GM18867 (cell line): ENCODE data around the gene RPTOR.

Experiments
- ATAC-seq: cut with Tn5 transposase; IDR thresholded peaks from one replicate; pipeline ENCODE4 v1.9.1; 2021; ENCODE audit warnings: mild to moderate bottlenecking, moderate library complexity; ENCODE audit not compliant: unreplicated experiment

RPTOR gene

GRCh38 chr17:80853076-80853475 is 308.4 kb downstream of the RPTOR start:
- no peak for ATAC-seq

GRCh38 chr17:80854220-80854619 is 309.6 kb downstream of the RPTOR start:
- ATAC-seq = no peak

GRCh38 chr17:80855196-80855947 is 310.7 kb downstream of the RPTOR start:
- no peak for ATAC-seq

GRCh38 chr17:80855948-80856862 is 311.6 kb downstream of the RPTOR start:
- ATAC-seq = peak; percentile 72

GRCh38 chr17:80856863-80857755 is 312.5 kb downstream of the RPTOR start:
- ATAC-seq = peak; percentile 3

- no peak for ATAC-seq
These were observed 313.1 kb downstream of the RPTOR start for GRCh38 chr17:80857756-80858171.

GRCh38 chr17:80858301-80859001 is 313.8 kb downstream of the RPTOR start:
- no peak for ATAC-seq

GRCh38 chr17:80859002-80859941 is 314.6 kb downstream of the RPTOR start:
- ATAC-seq = no peak

- ATAC-seq = no peak
These were observed 315.5 kb downstream of the RPTOR start for GRCh38 chr17:80860101-80860671.

GRCh38 chr17:80860703-80861417 is 316.2 kb downstream of the RPTOR start:
- ATAC-seq = no peak

GRCh38 chr17:80861418-80861815 is 316.8 kb downstream of the RPTOR start:
- ATAC-seq = no peak

GRCh38 chr17:80861892-80862291 is 317.3 kb downstream of the RPTOR start:
- ATAC-seq = no peak

GRCh38 chr17:80862481-80862961 is 317.9 kb downstream of the RPTOR start:
- ATAC-seq = no peak

- ATAC-seq = no peak
These were observed 318.3 kb downstream of the RPTOR start for GRCh38 chr17:80862978-80863377.

- no peak for ATAC-seq
These were observed 319.0 kb downstream of the RPTOR start for GRCh38 chr17:80863626-80864025.

- no peak for ATAC-seq
These were observed 320.1 kb downstream of the RPTOR start for GRCh38 chr17:80864751-80865150.

GRCh38 chr17:80866050-80866793 is 321.6 kb downstream of the RPTOR start:
- ATAC-seq = no peak
